Stimulated activated naive CD8-positive, alpha-beta T cell treated with anti-CD3 and anti-CD28 coated beads, Interleukin-15, amount 100 ng/mL, for 72 hours (primary cell): Measurements from ENCODE around the gene PLA2G2E.
"Not testable (repeated sequence)": the region's sequence is repeated elsewhere in the genome, so short reads cannot be mapped to it uniquely, and the experiment has no call there.

ENCODE experiments used
- ATAC-seq: fragments of 150-1000 bp; cut with Tn5 transposase; 2 replicates; pipeline ENCODE4 v1.10.0; 2021; ENCODE audit warnings: mild to moderate bottlenecking, moderate library complexity
- DNase-seq, 2 donors: peaks; one replicate each; pipeline ENCODE4 v3.0.0; 2021 to 2022
- H3K27ac Mint-ChIP-seq, 2 donors: one replicate each; pipeline ENCODE4 v1.8.0; 2022; ENCODE audit warnings: mild to moderate bottlenecking in 2 of 2, mixed read lengths in 2 of 2, moderate library complexity in 2 of 2
- H3K27me3 Mint-ChIP-seq: one replicate; pipeline ENCODE4 v1.8.0; 2022; ENCODE audit warnings: mixed read lengths
- H3K4me1 Mint-ChIP-seq: one replicate; pipeline ENCODE4 v1.8.0; 2022; ENCODE audit warnings: mild to moderate bottlenecking, mixed read lengths
- H3K4me3 Mint-ChIP-seq, 2 donors: one replicate each; pipeline ENCODE4 v1.8.0; 2022; ENCODE audit warnings: mild to moderate bottlenecking in 2 of 2, mixed read lengths in 2 of 2, moderate library complexity in 1 of 2
- H3K9me3 Mint-ChIP-seq, 2 donors: one replicate each; pipeline ENCODE4 v1.8.0; 2022; ENCODE audit warnings: mixed read lengths in 2 of 2

Gene PLA2G2E

GRCh38 chr1:19910650-19911049 is 12.8 kb downstream of the PLA2G2E start:
- DNase-seq (no peak), ATAC-seq (no peak)
- H3K4me3 Mint-ChIP-seq, result no peak overlapping the region
- H3K4me1 Mint-ChIP-seq, result no peaks in the 10 kb centered on the region
- no peak overlapping the region for H3K27ac Mint-ChIP-seq
- no peaks in the 10 kb centered on the region for H3K9me3 Mint-ChIP-seq
- no peaks in the 10 kb centered on the region for H3K27me3 Mint-ChIP-seq

- no peaks in the 10 kb centered on the region for H3K27me3 Mint-ChIP-seq
- no peaks in the 10 kb centered on the region for H3K9me3 Mint-ChIP-seq
- H3K4me1 Mint-ChIP-seq, result no peaks in the 10 kb centered on the region
- DNase-seq, result no peak
- ATAC-seq, result no peak
- peak overlapping the region in 1 of 2 donors; percentile 19 for H3K27ac Mint-ChIP-seq
- H3K4me3 Mint-ChIP-seq, result no peak overlapping the region
These were observed 13.4 kb downstream of the PLA2G2E start for GRCh38 chr1:19909971-19910370.

- Mint-ChIP-seq H3K4me1 (no peaks in the 10 kb centered on the region), H3K27me3 (no peaks in the 10 kb centered on the region), H3K4me3 (no peak overlapping the region), H3K9me3 (no peaks in the 10 kb centered on the region), H3K27ac (no peak overlapping the region)
- DNase-seq (no peak), ATAC-seq (no peak)
These were observed 14.0 kb downstream of the PLA2G2E start for GRCh38 chr1:19909392-19909791.

GRCh38 chr1:19907456-19907855 is 16.0 kb downstream of the PLA2G2E start:
- Mint-ChIP-seq H3K4me3 (no peak overlapping the region), H3K9me3 (no peaks in the 10 kb centered on the region), H3K4me1 (no peaks in the 10 kb centered on the region), H3K27ac (no peak overlapping the region), H3K27me3 (no peaks in the 10 kb centered on the region)
- no peak for ATAC-seq
- DNase-seq, result no peak

- no peak overlapping the region for H3K27ac Mint-ChIP-seq
- H3K27me3 Mint-ChIP-seq, result no peaks in the 10 kb centered on the region
- no peak for DNase-seq
- H3K4me1 Mint-ChIP-seq, result no peaks in the 10 kb centered on the region
- H3K4me3 Mint-ChIP-seq, result no peak overlapping the region
- ATAC-seq, result no peak
- H3K9me3 Mint-ChIP-seq, result no peaks in the 10 kb centered on the region
These were observed 19.8 kb downstream of the PLA2G2E start for GRCh38 chr1:19903621-19904020.

GRCh38 chr1:19901653-19902052 is 21.8 kb downstream of the PLA2G2E start:
- H3K27ac Mint-ChIP-seq, result peak overlapping the region in 1 of 2 donors; percentile 35
- no peaks in the 10 kb centered on the region for H3K27me3 Mint-ChIP-seq
- ATAC-seq (no peak), DNase-seq (no peak)
- no peaks in the 10 kb centered on the region for H3K4me1 Mint-ChIP-seq
- no peak overlapping the region for H3K4me3 Mint-ChIP-seq
- no peaks in the 10 kb centered on the region for H3K9me3 Mint-ChIP-seq

- Mint-ChIP-seq H3K27ac (peak overlapping the region in 1 of 2 donors; percentile 3), H3K4me1 (peaks cover 6% of the 10 kb centered on the region), H3K27me3 (no peaks in the 10 kb centered on the region), H3K4me3 (no peak overlapping the region), H3K9me3 (no peaks in the 10 kb centered on the region)
- ATAC-seq (no peak), DNase-seq (no peak)
These were observed 29.2 kb downstream of the PLA2G2E start for GRCh38 chr1:19894218-19894617.

- Mint-ChIP-seq H3K4me1 (peaks cover 6% of the 10 kb centered on the region), H3K27me3 (no peaks in the 10 kb centered on the region), H3K4me3 (no peak overlapping the region), H3K9me3 (no peaks in the 10 kb centered on the region), H3K27ac (peak overlapping the region in 1 of 2 donors; percentile 74)
- no peak for DNase-seq
- ATAC-seq, result no peak
These were observed 29.7 kb downstream of the PLA2G2E start for GRCh38 chr1:19893687-19894086.

- ATAC-seq (no peak), DNase-seq (no peak)
- Mint-ChIP-seq H3K4me3 (no peak overlapping the region), H3K27ac (no peak overlapping the region), H3K27me3 (no peaks in the 10 kb centered on the region), H3K9me3 (no peaks in the 10 kb centered on the region), H3K4me1 (peaks cover 13% of the 10 kb centered on the region)
These were observed 30.7 kb downstream of the PLA2G2E start for GRCh38 chr1:19892628-19893168.

- H3K9me3 Mint-ChIP-seq, result no peaks in the 10 kb centered on the region
- no peak overlapping the region for H3K27ac Mint-ChIP-seq
- H3K4me1 Mint-ChIP-seq, result peaks cover 16% of the 10 kb centered on the region
- H3K27me3 Mint-ChIP-seq, result no peaks in the 10 kb centered on the region
- H3K4me3 Mint-ChIP-seq, result no peak overlapping the region
- DNase-seq (no peak), ATAC-seq (no peak)
These were observed 31.3 kb downstream of the PLA2G2E start for GRCh38 chr1:19892129-19892528.

GRCh38 chr1:19889656-19890055 is 33.8 kb downstream of the PLA2G2E start:
- H3K27ac Mint-ChIP-seq, result no peak overlapping the region
- no peaks in the 10 kb centered on the region for H3K27me3 Mint-ChIP-seq
- no peak overlapping the region for H3K4me3 Mint-ChIP-seq
- DNase-seq (no peak), ATAC-seq (no peak)
- H3K4me1 Mint-ChIP-seq, result peaks cover 29% of the 10 kb centered on the region
- H3K9me3 Mint-ChIP-seq, result no peaks in the 10 kb centered on the region

GRCh38 chr1:19888112-19888511 is 35.3 kb downstream of the PLA2G2E start:
- ATAC-seq (no peak), DNase-seq (no peak)
- H3K27me3 Mint-ChIP-seq, result no peaks in the 10 kb centered on the region
- no peak overlapping the region for H3K27ac Mint-ChIP-seq
- peaks cover 43% of the 10 kb centered on the region for H3K4me1 Mint-ChIP-seq
- no peaks in the 10 kb centered on the region for H3K9me3 Mint-ChIP-seq
- H3K4me3 Mint-ChIP-seq, result no peak overlapping the region

GRCh38 chr1:19885821-19886220 is 37.6 kb downstream of the PLA2G2E start:
- DNase-seq (no peak), ATAC-seq (no peak)
- Mint-ChIP-seq H3K27ac (no peak overlapping the region), H3K9me3 (peaks cover 0 to 1% of the 10 kb centered on the region in 2 donors), H3K27me3 (no peaks in the 10 kb centered on the region), H3K4me1 (peaks cover 49% of the 10 kb centered on the region), H3K4me3 (no peak overlapping the region)

GRCh38 chr1:19884312-19884711 is 39.1 kb downstream of the PLA2G2E start:
- Mint-ChIP-seq H3K9me3 (peaks cover 0 to 4% of the 10 kb centered on the region in 2 donors), H3K27me3 (peaks cover 7% of the 10 kb centered on the region), H3K27ac (no peak overlapping the region), H3K4me1 (peaks cover 49% of the 10 kb centered on the region), H3K4me3 (no peak overlapping the region)
- no peak for ATAC-seq
- DNase-seq, result no peak

GRCh38 chr1:19882111-19883071 is 41.0 kb downstream of the PLA2G2E start, which contains the start of gene OTUD3:
Gene OTUD3, plus strand, starts transcription at chr1:19882395. Its CDS starts 119 bp downstream, at chr1:19882514.
- Mint-ChIP-seq H3K4me1 (peaks cover 39% of the 10 kb centered on the region), H3K27me3 (peaks cover 19% of the 10 kb centered on the region), H3K9me3 (peaks cover 0 to 4% of the 10 kb centered on the region in 2 donors), H3K27ac (peak within 1 kb of the TSS; percentile 96 to 97), H3K4me3 (peak within 1 kb of the TSS; percentile 91 to 92)
- DNase-seq (peak; percentile 95 to 97), ATAC-seq (peak; percentile 95)

- not testable (repeated sequence) for DNase-seq, H3K9me3 Mint-ChIP-seq, H3K27ac Mint-ChIP-seq, ATAC-seq, H3K4me3 Mint-ChIP-seq
- Mint-ChIP-seq H3K27me3 (peaks cover 24% of the 10 kb centered on the region), H3K4me1 (peaks cover 38% of the 10 kb centered on the region)
These were observed 42.6 kb downstream of the PLA2G2E start for GRCh38 chr1:19880841-19881240.
